Vagina (tissue), 2 donors: ENCODE results near the gene TMPRSS3. TPM values are rescaled to one million over a fixed set of nuclear protein-coding genes. Genes with fewer than 3 reads are reported as not detected.
A peak's percentile ranks its signal among the peaks of the same experiment; 100 is the strongest.

Experiments
- DNase-seq, 2 donors: peaks; one replicate each; pipeline ENCODE4 v3.0.0-alpha.2; 2017; ENCODE audit errors: extremely low spot score in 2 of 2
- H3K27ac ChIP-seq: fragments of 200-600 bp; sonication (generic); one replicate; pipeline ENCODE4 v1.5.1; 2019
- H3K27me3 ChIP-seq: fragments of 200-600 bp; sonication (generic); one replicate; pipeline ENCODE4 v1.5.1; 2019
- H3K36me3 ChIP-seq, 2 donors: fragments of 200-600 bp; sonication (generic); one replicate each; pipeline ENCODE4 v1.5.1; 2017 to 2019
- H3K4me1 ChIP-seq: fragments of 200-600 bp; sonication (generic); one replicate; pipeline ENCODE4 v1.5.1; 2019
- H3K4me3 ChIP-seq, 2 donors: fragments of 200-600 bp; sonication (generic); 1 replicate in 1 of 2; 2 replicates in 1 of 2; pipeline ENCODE4 v1.5.1; 2016 to 2019
- H3K9me3 ChIP-seq: fragments of 200-600 bp; sonication (generic); one replicate; pipeline ENCODE4 v1.5.1; 2019
- CTCF ChIP-seq, 3 experiments: fragments of 450-650 bp in 2 of 3; fragments of 200-600 bp in 1 of 3; sonication (generic) in 1 of 3; IDR thresholded peaks; one replicate each; pipeline ENCODE4 v1.5.1; 2017 to 2019; ENCODE audit warnings: antibody characterized with exemption in 3 of 3, mild to moderate bottlenecking in 2 of 3, moderate library complexity in 2 of 3
- POLR2A ChIP-seq, 2 donors: fragments of 450-650 bp; IDR thresholded peaks; one replicate each; pipeline ENCODE4 v1.6.1; 2017; ENCODE audit warnings: antibody characterized with exemption in 2 of 2, mild to moderate bottlenecking in 2 of 2, moderate library complexity in 2 of 2
- POLR2AphosphoS5 ChIP-seq, 2 donors: sonication (generic); formaldehyde crosslinking; IDR thresholded peaks; one replicate each; pipeline ENCODE4 v1.9.0; 2017; ENCODE audit warnings: antibody characterized with exemption in 2 of 2, mild to moderate bottlenecking in 2 of 2, low read depth in 1 of 2; ENCODE audit not compliant: insufficient read depth in 1 of 2
- intact Hi-C: fragments of 100-400 bp; cut with DNase I; formaldehyde crosslinking; loops from one replicate; pipeline ENCODE4 v1.15.1; 2023
- total RNA-seq: library from RNA; depleted of rRNA; stranded (reverse); fragments of >200 nt; gene quantifications from one replicate; pipeline ENCODE4 v1.2.3, GENCODE V29; 2016

TMPRSS3 gene
- total RNA-seq, 1 donor from 2014 or later, result 0.25 TPM

- intact Hi-C loops, result no loop called here
- TF ChIP-seq POLR2A (IDR thresholded peaks at IDR 0.05) (no peak), CTCF (IDR thresholded peaks at IDR 0.05) (no peak), POLR2AphosphoS5 (IDR thresholded peaks at IDR 0.05; ENCODE audit: insufficient read depth in 1 of 2, low read depth in 1 of 2) (no peak)
- peak in 1 of 2 donors; percentile 55 for DNase-seq
- H3K4me1 ChIP-seq, result peaks cover 9% of the 10 kb centered on the region
- no peaks in the 10 kb centered on the region for H3K36me3 ChIP-seq
- no peaks in the 10 kb centered on the region for H3K27me3 ChIP-seq
- H3K9me3 ChIP-seq, result no peaks in the 10 kb centered on the region
- H3K27ac ChIP-seq, result no peak overlapping the region
- no peak overlapping the region for H3K4me3 ChIP-seq
These were observed 53.9 kb downstream of the TMPRSS3 start for GRCh38 chr21:42341776-42342542.

GRCh38 chr21:42340187-42341050, 55.4 kb downstream of the TMPRSS3 start:
- Histone ChIP-seq H3K36me3 (no peaks in the 10 kb centered on the region), H3K27ac (no peak overlapping the region), H3K4me1 (peaks cover 9% of the 10 kb centered on the region), H3K27me3 (no peaks in the 10 kb centered on the region), H3K4me3 (no peak overlapping the region), H3K9me3 (no peaks in the 10 kb centered on the region)
- intact Hi-C loops, result no loop called here
- TF ChIP-seq POLR2AphosphoS5 (IDR thresholded peaks at IDR 0.05; ENCODE audit: insufficient read depth in 1 of 2, low read depth in 1 of 2), result no peak
- no peak for TF ChIP-seq CTCF (IDR thresholded peaks at IDR 0.05)
- no peak for TF ChIP-seq POLR2A (IDR thresholded peaks at IDR 0.05)
- DNase-seq, result no peak

GRCh38 chr21:42338729-42339715, 56.8 kb downstream of the TMPRSS3 start:
- H3K27me3 ChIP-seq, result no peaks in the 10 kb centered on the region
- H3K4me1 ChIP-seq, result peaks cover 9% of the 10 kb centered on the region
- H3K4me3 ChIP-seq, result no peak overlapping the region
- TF ChIP-seq CTCF (IDR thresholded peaks at IDR 0.05) (no peak), POLR2A (IDR thresholded peaks at IDR 0.05) (no peak), POLR2AphosphoS5 (IDR thresholded peaks at IDR 0.05; ENCODE audit: insufficient read depth in 1 of 2, low read depth in 1 of 2) (no peak)
- no peaks in the 10 kb centered on the region for H3K36me3 ChIP-seq
- H3K9me3 ChIP-seq, result no peaks in the 10 kb centered on the region
- peak in 1 of 2 donors; percentile 81 for DNase-seq
- no peak overlapping the region for H3K27ac ChIP-seq
- intact Hi-C loops, result no loop called here

- Histone ChIP-seq H3K4me3 (no peak overlapping the region), H3K9me3 (no peaks in the 10 kb centered on the region), H3K36me3 (no peaks in the 10 kb centered on the region), H3K27me3 (no peaks in the 10 kb centered on the region), H3K4me1 (peaks cover 9% of the 10 kb centered on the region), H3K27ac (no peak overlapping the region)
- DNase-seq, result peak in 1 of 2 donors; percentile 67
- TF ChIP-seq POLR2A (IDR thresholded peaks at IDR 0.05), result no peak
- peak in 1 of 2 donors; percentile 49 for TF ChIP-seq POLR2AphosphoS5 (IDR thresholded peaks at IDR 0.05; ENCODE audit: insufficient read depth in 1 of 2, low read depth in 1 of 2)
- peak in 2 of 3 experiments; percentile 45 to 51 for TF ChIP-seq CTCF (IDR thresholded peaks at IDR 0.05)
- intact Hi-C loops, result no loop called here
These were observed 57.8 kb downstream of the TMPRSS3 start for GRCh38 chr21:42337830-42338728.
